ENCODE measurements around the gene BORCS6.

DNA sequence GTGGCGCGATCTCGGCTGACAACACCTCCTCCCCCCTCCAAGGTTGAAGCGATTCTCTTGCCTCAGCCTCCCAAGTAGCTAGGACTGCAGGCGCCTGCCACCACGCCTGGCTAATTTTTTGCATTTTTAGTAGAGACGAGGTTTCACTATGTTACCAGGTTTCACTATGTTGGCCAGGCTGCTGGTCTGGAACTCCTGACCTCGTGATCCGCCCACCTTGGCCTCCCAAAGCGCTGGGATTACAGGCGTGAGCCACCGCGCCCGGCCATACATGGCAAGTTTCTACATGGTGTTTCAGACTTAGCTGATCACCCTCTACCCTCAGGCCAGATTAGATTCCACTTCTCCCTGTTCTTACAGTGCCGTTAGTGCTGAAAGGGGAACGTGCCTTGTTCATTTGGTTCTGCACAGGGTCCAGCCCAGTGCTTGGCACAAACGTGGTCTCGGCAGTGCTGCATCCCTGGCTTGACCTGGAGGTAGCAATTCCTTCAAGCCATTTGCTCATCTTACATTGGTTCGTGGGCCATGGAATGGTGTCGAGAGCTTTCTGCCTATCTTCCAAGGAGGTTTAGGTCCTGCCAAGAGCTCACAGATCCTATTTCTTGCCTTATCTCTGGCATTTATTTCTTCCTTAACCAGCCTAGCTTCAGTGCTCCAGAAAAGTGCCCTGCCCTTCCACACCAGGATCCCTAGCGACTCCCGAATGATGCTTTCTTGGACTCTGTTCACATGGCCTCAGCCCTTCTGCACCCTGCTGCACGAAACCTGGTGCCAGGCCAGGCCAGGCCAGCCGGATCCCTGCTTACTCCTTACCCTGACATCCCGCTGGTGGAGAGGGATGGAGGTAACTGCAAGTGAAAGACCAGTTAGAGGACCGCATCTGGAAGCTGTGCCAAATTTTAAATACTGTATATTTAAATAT lies 35.2 kb upstream of the BORCS6 start:
- TF ChIP-seq, protein P1, sequence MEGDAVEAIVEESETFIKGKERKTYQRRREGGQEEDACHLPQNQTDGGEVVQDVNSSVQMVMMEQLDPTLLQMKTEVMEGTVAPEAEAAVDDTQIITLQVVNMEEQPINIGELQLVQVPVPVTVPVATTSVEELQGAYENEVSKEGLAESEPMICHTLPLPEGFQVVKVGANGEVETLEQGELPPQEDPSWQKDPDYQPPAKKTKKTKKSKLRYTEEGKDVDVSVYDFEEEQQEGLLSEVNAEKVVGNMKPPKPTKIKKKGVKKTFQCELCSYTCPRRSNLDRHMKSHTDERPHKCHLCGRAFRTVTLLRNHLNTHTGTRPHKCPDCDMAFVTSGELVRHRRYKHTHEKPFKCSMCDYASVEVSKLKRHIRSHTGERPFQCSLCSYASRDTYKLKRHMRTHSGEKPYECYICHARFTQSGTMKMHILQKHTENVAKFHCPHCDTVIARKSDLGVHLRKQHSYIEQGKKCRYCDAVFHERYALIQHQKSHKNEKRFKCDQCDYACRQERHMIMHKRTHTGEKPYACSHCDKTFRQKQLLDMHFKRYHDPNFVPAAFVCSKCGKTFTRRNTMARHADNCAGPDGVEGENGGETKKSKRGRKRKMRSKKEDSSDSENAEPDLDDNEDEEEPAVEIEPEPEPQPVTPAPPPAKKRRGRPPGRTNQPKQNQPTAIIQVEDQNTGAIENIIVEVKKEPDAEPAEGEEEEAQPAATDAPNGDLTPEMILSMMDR (IDR thresholded peaks at IDR 0.05; ENCODE audit: insufficient read depth, low read length) = no peak
- no peak for TF ChIP-seq POLR2AphosphoS5 (IDR thresholded peaks at IDR 0.05; ENCODE audit: low read depth)
- TF ChIP-seq, protein P2, sequence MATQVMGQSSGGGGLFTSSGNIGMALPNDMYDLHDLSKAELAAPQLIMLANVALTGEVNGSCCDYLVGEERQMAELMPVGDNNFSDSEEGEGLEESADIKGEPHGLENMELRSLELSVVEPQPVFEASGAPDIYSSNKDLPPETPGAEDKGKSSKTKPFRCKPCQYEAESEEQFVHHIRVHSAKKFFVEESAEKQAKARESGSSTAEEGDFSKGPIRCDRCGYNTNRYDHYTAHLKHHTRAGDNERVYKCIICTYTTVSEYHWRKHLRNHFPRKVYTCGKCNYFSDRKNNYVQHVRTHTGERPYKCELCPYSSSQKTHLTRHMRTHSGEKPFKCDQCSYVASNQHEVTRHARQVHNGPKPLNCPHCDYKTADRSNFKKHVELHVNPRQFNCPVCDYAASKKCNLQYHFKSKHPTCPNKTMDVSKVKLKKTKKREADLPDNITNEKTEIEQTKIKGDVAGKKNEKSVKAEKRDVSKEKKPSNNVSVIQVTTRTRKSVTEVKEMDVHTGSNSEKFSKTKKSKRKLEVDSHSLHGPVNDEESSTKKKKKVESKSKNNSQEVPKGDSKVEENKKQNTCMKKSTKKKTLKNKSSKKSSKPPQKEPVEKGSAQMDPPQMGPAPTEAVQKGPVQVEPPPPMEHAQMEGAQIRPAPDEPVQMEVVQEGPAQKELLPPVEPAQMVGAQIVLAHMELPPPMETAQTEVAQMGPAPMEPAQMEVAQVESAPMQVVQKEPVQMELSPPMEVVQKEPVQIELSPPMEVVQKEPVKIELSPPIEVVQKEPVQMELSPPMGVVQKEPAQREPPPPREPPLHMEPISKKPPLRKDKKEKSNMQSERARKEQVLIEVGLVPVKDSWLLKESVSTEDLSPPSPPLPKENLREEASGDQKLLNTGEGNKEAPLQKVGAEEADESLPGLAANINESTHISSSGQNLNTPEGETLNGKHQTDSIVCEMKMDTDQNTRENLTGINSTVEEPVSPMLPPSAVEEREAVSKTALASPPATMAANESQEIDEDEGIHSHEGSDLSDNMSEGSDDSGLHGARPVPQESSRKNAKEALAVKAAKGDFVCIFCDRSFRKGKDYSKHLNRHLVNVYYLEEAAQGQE (IDR thresholded peaks at IDR 0.05; ENCODE audit: insufficient replicate concordance, low read depth) = no peak
- TF ChIP-seq SPI1 (IDR thresholded peaks at IDR 0.05; ENCODE audit: borderline replicate concordance, low read depth) = no peak

Measured in HL-60 (cell line).